Aortic smooth muscle cell (primary cell): Measurements from ENCODE around the gene REC8. TPM values are rescaled to one million over a fixed set of nuclear protein-coding genes. Genes with fewer than 3 reads are reported as not detected.

Experiments used
- total RNA-seq: library from RNA; depleted of rRNA; stranded (reverse); fragments of >200 nt; gene quantifications from 2 replicates; pipeline ENCODE4 v1.2.3, GENCODE V29; 2014

The REC8 gene
- total RNA-seq, result 0.66 and 1.4 TPM in 2 replicates

GRCh38 chr14:24171422-24172260 lies at the start of gene REC8:
REC8 (plus strand) TSS chr14:24172080; CDS start chr14:24172553, 473 bp downstream.

GRCh38 chr14:24130380-24130716 lies 41.5 kb upstream of the REC8 start, which contains the start of gene FITM1:
FITM1 (plus strand) TSS chr14:24130659; CDS start chr14:24131564, 905 bp downstream.

GRCh38 chr14:24135834-24136683 lies 35.8 kb upstream of the REC8 start, which contains the start of gene PSME1:
PSME1 (plus strand) TSS chr14:24136194; CDS start chr14:24136263, 69 bp downstream.

GRCh38 chr14:24141097-24141880 lies 30.6 kb upstream of the REC8 start, which contains the start of gene EMC9:
EMC9 (minus strand) TSS chr14:24141591; CDS start chr14:24141304, 287 bp downstream.

GRCh38 chr14:24146453-24146977 lies 25.4 kb upstream of the REC8 start, which contains the start of gene PSME2:
PSME2 (minus strand) TSS chr14:24146610; CDS start chr14:24146581, 29 bp downstream.

GRCh38 chr14:24146978-24147760 lies 24.7 kb upstream of the REC8 start, which contains the start of gene RNF31:
RNF31 (plus strand) TSS chr14:24147498; CDS start chr14:24147699, 201 bp downstream.

GRCh38 chr14:24160850-24161804 lies 10.8 kb upstream of the REC8 start, which contains the start of gene IRF9:
IRF9 (plus strand) TSS chr14:24161265; CDS start chr14:24162145, 880 bp downstream.

GRCh38 chr14:24188251-24189058 lies 16.6 kb downstream of the REC8 start, which contains the start of gene IPO4:
IPO4 (minus strand) TSS chr14:24188816; CDS start chr14:24188787, 29 bp downstream.

GRCh38 chr14:24195186-24196070 lies 23.5 kb downstream of the REC8 start, which contains the start of gene TM9SF1:
TM9SF1 (minus strand) TSS chr14:24195441; CDS start chr14:24195019, 422 bp downstream.

GRCh38 chr14:24212924-24213865 lies 41.3 kb downstream of the REC8 start, which contains the start of gene CHMP4A:
CHMP4A (minus strand) TSS chr14:24213488; CDS start chr14:24213439, 49 bp downstream.

GRCh38 chr14:24215495-24216344 lies 43.8 kb downstream of the REC8 start, which contains the start of gene MDP1:
MDP1 (minus strand) TSS chr14:24216066; CDS start chr14:24215955, 111 bp downstream.

